SK-N-MC (cell line): ENCODE data around the gene ASPM.

Source experiments
- DNase-seq: peaks from one replicate; pipeline ENCODE4 v3.0.0-alpha.2; 2011; ENCODE audit warnings: low read depth, low spot score
- H3K27ac ChIP-seq: fragments of 200-600 bp; sonication (generic); 2 replicates; pipeline ENCODE4 v1.5.1; 2016; ENCODE audit warnings: mixed run types
- H3K36me3 ChIP-seq: fragments of 200-600 bp; sonication (generic); 2 replicates; pipeline ENCODE4 v1.6.1; 2017; ENCODE audit warnings: antibody characterized with exemption, low read length, mixed read lengths; ENCODE audit not compliant: insufficient read depth
- H3K4me3 ChIP-seq: fragments of 200-600 bp; sonication (generic); 2 replicates; pipeline ENCODE4 v1.5.1; 2016
- H3K9ac ChIP-seq: fragments of 200-600 bp; sonication (generic); 2 replicates; pipeline ENCODE4 v1.8.0; 2017; ENCODE audit warnings: mixed run types, mixed read lengths; ENCODE audit not compliant: insufficient read length
- H3K9me3 ChIP-seq: fragments of 200-600 bp; sonication (generic); 2 replicates; pipeline ENCODE4 v1.6.1; 2017; ENCODE audit warnings: low read depth, mild to moderate bottlenecking, antibody characterized with exemption, low read length, moderate library complexity, mixed read lengths
- EZH2 ChIP-seq: fragments of 200-600 bp; sonication (generic); IDR thresholded peaks from one replicate; pipeline ENCODE4 v1.6.1; 2017; ENCODE audit warnings: antibody characterized with exemption
- FOXP2 ChIP-seq: optimal IDR thresholded peaks from 2 replicates; pipeline ENCODE3; 2011; ENCODE audit warnings: mild to moderate bottlenecking, moderate library complexity; ENCODE audit not compliant: insufficient read depth; ENCODE audit errors: extremely low read length, control extremely low read depth
- POLR2AphosphoS5 ChIP-seq: IDR thresholded peaks from 2 replicates; pipeline ENCODE4 v1.6.1; 2012; ENCODE audit warnings: mild to moderate bottlenecking, low read depth, low read length, borderline replicate concordance

Gene ASPM

DNA sequence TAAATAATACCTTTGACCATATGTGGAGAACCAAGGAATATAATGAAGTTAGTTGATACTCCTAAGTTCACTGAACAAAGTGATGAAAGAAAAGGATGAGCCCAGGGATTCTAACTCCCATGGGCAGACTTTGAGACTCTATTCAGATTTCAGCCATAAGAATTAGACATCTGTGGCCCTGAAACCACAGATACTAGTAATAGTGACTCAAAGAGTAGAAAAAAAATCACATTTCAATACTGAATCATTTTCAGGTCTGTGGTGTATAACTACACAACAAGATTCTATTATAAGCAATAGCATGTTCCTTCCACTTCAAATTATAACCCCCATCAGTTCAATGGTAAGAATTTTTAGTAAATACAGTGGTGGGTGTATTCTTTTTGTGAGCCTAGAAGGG lies 63.0 kb downstream of the ASPM start:
- TF ChIP-seq EZH2 (no peak), FOXP2 (no peak), POLR2AphosphoS5 (no peak)
- Histone ChIP-seq H3K9ac (no peak overlapping the region), H3K36me3 (peaks cover 74% of the 10 kb centered on the region), H3K4me3 (no peak overlapping the region), H3K9me3 (peaks cover 10% of the 10 kb centered on the region; the same call in 1 of the 2 replicates), H3K27ac (no peak overlapping the region)
- DNase-seq, result no peak

DNA sequence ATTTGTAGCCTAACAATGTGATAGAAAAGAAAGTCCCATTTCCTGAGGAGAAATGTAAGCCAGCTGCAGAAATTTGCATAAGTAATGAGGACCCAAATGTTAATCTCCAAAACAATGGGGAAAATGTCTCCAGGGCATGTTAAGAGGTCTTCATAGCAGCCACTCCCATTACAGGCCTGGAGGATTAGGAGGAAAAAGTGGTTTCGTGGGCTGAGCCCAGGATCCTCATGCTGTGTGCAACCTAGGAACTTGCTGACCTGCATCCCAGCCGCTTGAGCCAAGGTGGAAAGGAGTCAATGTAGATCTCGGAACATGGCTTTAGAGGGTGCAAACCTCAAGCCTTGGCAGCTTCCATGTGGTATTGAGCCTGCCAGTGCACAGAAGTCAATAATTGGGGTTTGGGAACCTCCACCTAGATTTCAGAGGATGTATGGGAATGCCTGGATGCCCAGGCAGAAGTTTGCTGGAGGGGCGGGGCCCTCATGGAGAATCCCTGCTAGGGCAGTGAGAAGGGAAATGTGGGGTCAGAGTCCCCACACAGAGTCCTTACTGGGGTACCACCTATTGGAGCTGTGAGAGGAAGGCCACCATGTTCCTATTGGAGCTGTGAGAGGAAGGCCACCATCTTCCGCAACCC lies 65.2 kb downstream of the ASPM start:
- no peak overlapping the region for H3K9ac ChIP-seq
- H3K27ac ChIP-seq, result no peak overlapping the region
- H3K4me3 ChIP-seq, result no peak overlapping the region
- peaks cover 52% of the 10 kb centered on the region for H3K36me3 ChIP-seq
- DNase-seq, result no peak
- peaks cover 10% of the 10 kb centered on the region; the same call in 1 of the 2 replicates for H3K9me3 ChIP-seq
- TF ChIP-seq EZH2 (no peak), FOXP2 (no peak), POLR2AphosphoS5 (no peak)

GRCh38 chr1:197080323-197080722 lies 66.1 kb downstream of the ASPM start:
- Histone ChIP-seq H3K9ac (no peak overlapping the region), H3K36me3 (peaks cover 43% of the 10 kb centered on the region)

DNA sequence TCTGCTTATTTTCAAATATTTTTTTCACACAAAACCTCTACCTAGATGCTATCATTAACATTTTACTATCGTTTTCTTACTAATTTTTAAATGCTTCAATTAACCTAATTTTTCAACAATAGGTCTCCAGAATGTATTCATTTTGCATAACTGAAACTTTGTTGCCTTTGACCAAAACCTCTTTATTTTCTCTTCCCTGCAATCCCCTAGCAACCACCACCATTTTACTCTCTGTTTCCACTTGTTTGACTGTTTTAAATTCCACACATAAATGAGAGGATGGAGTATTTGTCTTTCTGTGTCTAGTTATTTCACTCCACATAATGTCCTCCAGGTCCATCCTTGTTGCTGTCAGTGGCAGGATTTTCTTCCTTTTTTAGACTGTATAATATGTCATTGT lies 69.9 kb downstream of the ASPM start:
- DNase-seq, result no peak
- TF ChIP-seq EZH2, result no peak
- no peak for TF ChIP-seq POLR2AphosphoS5
- no peak for TF ChIP-seq FOXP2

More at GRCh38 chr1:197080323-197080722, 66.1 kb downstream of the ASPM start:
- TF ChIP-seq EZH2 (no peak), FOXP2 (no peak), POLR2AphosphoS5 (no peak)
- H3K4me3 ChIP-seq, result no peak overlapping the region
- DNase-seq, result no peak
- H3K27ac ChIP-seq, result no peak overlapping the region
- H3K9me3 ChIP-seq, result peaks cover 10% of the 10 kb centered on the region; the same call in 1 of the 2 replicates

DNA sequence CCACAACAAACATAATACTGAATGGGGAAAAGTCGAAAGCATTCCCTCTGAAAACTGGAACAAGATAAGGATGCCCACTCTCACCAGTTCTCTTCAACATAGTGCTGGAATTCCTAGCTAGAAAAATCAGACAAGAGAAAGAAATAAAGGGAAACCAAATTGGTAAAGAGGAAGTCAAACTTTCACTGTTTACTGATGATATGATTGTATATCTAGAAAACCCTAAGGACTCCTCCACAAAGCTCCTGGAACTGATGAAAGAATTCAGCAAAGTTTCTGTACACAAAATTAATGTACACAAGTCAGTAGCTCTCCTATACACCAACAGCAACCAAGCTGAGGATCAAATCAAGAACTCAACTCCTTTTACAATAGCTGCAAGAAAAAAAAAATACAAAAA lies 72.5 kb downstream of the ASPM start:
- H3K27ac ChIP-seq, result no peak overlapping the region
- no peaks in the 10 kb centered on the region for H3K9me3 ChIP-seq
- no peak for DNase-seq
- no peak overlapping the region for H3K4me3 ChIP-seq
- H3K9ac ChIP-seq, result no peak overlapping the region
- H3K36me3 ChIP-seq, result no peaks in the 10 kb centered on the region
- no peak for TF ChIP-seq EZH2
- no peak for TF ChIP-seq FOXP2
- no peak for TF ChIP-seq POLR2AphosphoS5

More for the DNA sequence above, 69.9 kb downstream of the ASPM start:
- no peak overlapping the region for H3K9ac ChIP-seq
- H3K4me3 ChIP-seq, result no peak overlapping the region
- peaks cover 3% of the 10 kb centered on the region; the same call in 1 of the 2 replicates for H3K9me3 ChIP-seq
- no peak overlapping the region for H3K27ac ChIP-seq
- peaks cover 5% of the 10 kb centered on the region; the same call in 1 of the 2 replicates for H3K36me3 ChIP-seq

DNA sequence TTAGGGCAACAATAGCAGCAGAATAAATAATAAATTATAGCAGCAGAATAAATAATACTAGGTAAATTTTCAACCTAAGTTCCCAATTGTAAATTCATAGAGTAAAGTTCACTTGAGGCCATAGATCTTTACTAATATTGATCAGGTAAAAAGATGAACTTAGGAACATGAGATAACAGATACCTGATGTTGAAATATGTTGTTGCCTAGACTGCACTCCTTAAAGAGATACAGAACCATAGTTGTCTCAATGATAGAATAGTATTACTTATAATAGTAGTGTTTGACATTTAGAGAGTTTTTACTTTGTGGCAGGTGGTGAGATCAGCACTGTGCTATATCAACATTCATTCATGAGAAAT lies 79.0 kb downstream of the ASPM start:
- Histone ChIP-seq H3K9ac (no peak overlapping the region), H3K36me3 (no peaks in the 10 kb centered on the region), H3K4me3 (no peak overlapping the region), H3K9me3 (no peaks in the 10 kb centered on the region), H3K27ac (no peak overlapping the region)
- TF ChIP-seq EZH2 (no peak), FOXP2 (no peak), POLR2AphosphoS5 (no peak)
- no peak for DNase-seq

GRCh38 chr1:197066719-197067456 lies 79.6 kb downstream of the ASPM start, which contains the start of gene F13B:
TSS of gene F13B (minus strand) at chr1:197067260. CDS start at chr1:197067223, 37 bp downstream.
- TF ChIP-seq POLR2AphosphoS5, result no peak
- TF ChIP-seq FOXP2, result no peak
- no peak within 1 kb of the TSS for H3K27ac ChIP-seq
- H3K9ac ChIP-seq, result no peak within 1 kb of the TSS
- H3K9me3 ChIP-seq, result no peaks in the 10 kb centered on the region
- no peak for DNase-seq
- no peak within 1 kb of the TSS for H3K4me3 ChIP-seq
- no peaks in the 10 kb centered on the region for H3K36me3 ChIP-seq

GRCh38 chr1:197066277-197066676 lies 80.2 kb downstream of the ASPM start:
- no peak overlapping the region for H3K4me3 ChIP-seq
- no peak for DNase-seq
- no peaks in the 10 kb centered on the region for H3K9me3 ChIP-seq
- H3K9ac ChIP-seq, result no peak overlapping the region
- no peak for TF ChIP-seq FOXP2
- no peak for TF ChIP-seq POLR2AphosphoS5
- TF ChIP-seq EZH2, result no peak
- H3K36me3 ChIP-seq, result no peaks in the 10 kb centered on the region
- H3K27ac ChIP-seq, result no peak overlapping the region

DNA sequence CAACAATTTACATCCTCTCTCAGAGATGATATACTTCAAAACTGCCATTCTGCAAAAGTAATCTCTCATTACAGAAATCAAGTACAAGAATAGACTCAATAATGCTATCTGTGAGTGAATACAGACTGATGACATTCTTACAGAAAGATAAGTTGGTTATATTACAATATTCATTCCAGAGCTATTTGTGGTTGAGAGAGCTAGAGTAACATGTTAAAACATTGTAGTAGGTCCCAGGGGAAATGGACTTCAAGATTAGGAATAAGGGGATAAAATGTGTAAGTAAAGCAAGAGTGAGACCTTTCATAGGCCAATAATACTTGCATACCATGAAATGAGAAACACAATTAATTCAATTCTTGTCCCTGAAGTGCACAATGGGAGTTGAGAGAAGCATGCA lies 80.9 kb downstream of the ASPM start:
- TF ChIP-seq FOXP2 (no peak), POLR2AphosphoS5 (no peak), EZH2 (no peak)
- no peak overlapping the region for H3K9ac ChIP-seq
- H3K36me3 ChIP-seq, result no peaks in the 10 kb centered on the region
- DNase-seq, result no peak
- no peaks in the 10 kb centered on the region for H3K9me3 ChIP-seq
- H3K4me3 ChIP-seq, result no peak overlapping the region
- H3K27ac ChIP-seq, result no peak overlapping the region
